B cell (primary cell): ENCODE data around the gene TMC1. TPM values are rescaled to one million over a fixed set of nuclear protein-coding genes. Genes with fewer than 3 reads are reported as not detected.
"Not testable (repeated sequence)": the region's sequence is repeated elsewhere in the genome, so short reads cannot be mapped to it uniquely, and the experiment has no call there.

Experiments
- ATAC-seq: fragments of 200-7000 bp; cut with Tn5 transposase; one replicate; pipeline ENCODE4 v1.10.0; 2021; ENCODE audit warnings: low read depth, mild to moderate bottlenecking, moderate number of reproducible peaks, moderate library complexity
- CTCF ChIA-PET: fragments of 350-600 bp; sonication (Branson Sonifier 250); formaldehyde crosslinking; loops from one replicate; lab custom pipeline; 2021; ENCODE audit warnings: antibody characterized with exemption, inconsistent platforms; lab: Charles Lee
- POLR2A ChIA-PET: fragments of 350-600 bp; sonication (Branson Sonifier 250); formaldehyde crosslinking; loops from one replicate; lab custom pipeline; 2021; ENCODE audit warnings: antibody characterized with exemption; lab: Charles Lee
- DNase-seq: peaks from one replicate; pipeline ENCODE4 v3.0.0; 2013
- H2AFZ ChIP-seq: 2 replicates; pipeline ENCODE4 v1.6.1; 2012; ENCODE audit warnings: mild to moderate bottlenecking, low read depth, low read length; ENCODE audit not compliant: insufficient read depth, poor library complexity, severe bottlenecking
- H3K27ac ChIP-seq, 2 donors: 1 replicate in 1 of 2; 2 replicates in 1 of 2; pipeline ENCODE4 v1.5.1; 2012 to 2013; ENCODE audit warnings: low read length in 2 of 2, mild to moderate bottlenecking in 2 of 2, moderate library complexity in 1 of 2
- H3K27me3 ChIP-seq, 4 experiments: fragments of 200-600 bp in 1 of 4; sonication (generic) in 1 of 4; replicated peaks in 1 of 4; 1 replicate in 2 of 4; 2 replicates in 2 of 4; pipeline versions ENCODE4 v1.6.1 to v1.7.0; 2013 to 2016; ENCODE audit warnings: low read length in 3 of 4, mild to moderate bottlenecking in 2 of 4, mixed read lengths in 1 of 4, moderate library complexity in 1 of 4; ENCODE audit not compliant: insufficient read depth in 4 of 4, control insufficient read depth in 3 of 4; ENCODE audit errors: control extremely low read depth in 1 of 4
- H3K36me3 ChIP-seq, 2 experiments: replicated peaks in 1 of 2; 1 replicate in 1 of 2; 2 replicates in 1 of 2; pipeline versions ENCODE4 v1.6.1 to v1.7.1; 2013; ENCODE audit warnings: low read length in 1 of 2; ENCODE audit not compliant: insufficient read depth in 2 of 2, control insufficient read depth in 1 of 2; ENCODE audit errors: control extremely low read depth in 1 of 2, extremely low read depth in 1 of 2
- H3K4me1 ChIP-seq, 2 donors: fragments of 200-600 bp in 1 of 2; sonication (generic) in 1 of 2; 1 replicate in 1 of 2; 2 replicates in 1 of 2; pipeline versions ENCODE4 v1.5.1 to v1.6.1; 2013 to 2017; ENCODE audit warnings: low read length in 2 of 2; ENCODE audit not compliant: control insufficient read depth in 2 of 2, insufficient read depth in 2 of 2
- H3K4me2 ChIP-seq: replicated peaks from 2 replicates; pipeline ENCODE3; 2012; ENCODE audit warnings: mild to moderate bottlenecking, low read depth, low read length; ENCODE audit not compliant: poor library complexity, severe bottlenecking
- H3K4me3 ChIP-seq, 5 experiments: fragments of 200-600 bp in 1 of 5; sonication (generic) in 1 of 5; 1 replicate in 3 of 5; 2 replicates in 2 of 5; pipeline versions ENCODE4 v1.5.1 to v1.7.0; 2011 to 2016; ENCODE audit warnings: low read length in 4 of 5, mild to moderate bottlenecking in 4 of 5, low read depth in 2 of 5, control low read depth in 1 of 5, moderate library complexity in 1 of 5; ENCODE audit not compliant: insufficient read depth in 1 of 5; ENCODE audit errors: control extremely low read depth in 1 of 5, extremely low read depth in 1 of 5
- H3K79me2 ChIP-seq: fragments of 200-600 bp; sonication (generic); one replicate; pipeline ENCODE4 v1.6.0; 2016; ENCODE audit warnings: low read length; ENCODE audit not compliant: control insufficient read depth, insufficient read depth
- H3K9ac ChIP-seq: fragments of 200-600 bp; sonication (generic); 2 replicates; pipeline ENCODE4 v1.6.1; 2017; ENCODE audit warnings: mild to moderate bottlenecking, low read length, moderate library complexity
- H3K9me3 ChIP-seq, 3 donors: one replicate each; pipeline versions ENCODE4 v1.6.1 to v1.7.1; 2013; ENCODE audit warnings: low read length in 2 of 3; ENCODE audit not compliant: control insufficient read depth in 2 of 3, insufficient read depth in 1 of 3; ENCODE audit errors: control extremely low read depth in 1 of 3
- H4K20me1 ChIP-seq: 2 replicates; pipeline ENCODE4 v1.6.0; 2012; ENCODE audit warnings: mild to moderate bottlenecking, low read length; ENCODE audit not compliant: insufficient read depth, control insufficient read depth, poor library complexity, severe bottlenecking
- H3K27ac Mint-ChIP-seq: one replicate; pipeline ENCODE4 v1.8.0; 2021; ENCODE audit warnings: mixed read lengths
- H3K27me3 Mint-ChIP-seq: one replicate; pipeline ENCODE4 v1.8.0; 2021; ENCODE audit warnings: mixed read lengths
- H3K4me1 Mint-ChIP-seq: one replicate; pipeline ENCODE4 v1.8.0; 2021; ENCODE audit warnings: mixed read lengths
- H3K4me3 Mint-ChIP-seq: one replicate; pipeline ENCODE4 v1.8.0; 2021; ENCODE audit warnings: mixed read lengths
- H3K9me3 Mint-ChIP-seq: one replicate; pipeline ENCODE4 v1.8.0; 2022; ENCODE audit warnings: mixed read lengths; ENCODE audit not compliant: insufficient read depth
- CTCF ChIP-seq: fragments of 200-600 bp; IDR thresholded peaks from one replicate; pipeline ENCODE4 v1.8.0; 2022; ENCODE audit warnings: antibody characterized with exemption, mild to moderate bottlenecking
- EZH2 ChIP-seq: IDR thresholded peaks from 2 replicates; pipeline ENCODE4 v1.6.1; 2012; ENCODE audit warnings: borderline replicate concordance, low read depth, mild to moderate bottlenecking, moderate library complexity, low read length; ENCODE audit not compliant: insufficient read depth, poor library complexity, severe bottlenecking
- WGBS: methylation state at CpG from one replicate; pipeline ENCODE4 v1.1.5; 2013; ENCODE audit warnings: missing lambda C conversion rate; ENCODE audit not compliant: insufficient coverage; 5-methylcytosine and 5-hydroxymethylcytosine counted together
- intact Hi-C: fragments of 100-400 bp; cut with micrococcal nuclease; formaldehyde crosslinking; loops from one replicate; pipeline ENCODE4 v1.10.0; 2022
- polyA plus RNA-seq: library from polyadenylated mRNA; depleted of rRNA; stranded (reverse); fragments of >200 nt; gene quantifications from 2 replicates; pipeline ENCODE4 v1.2.3, GENCODE V29; 2012
- total RNA-seq, 2 donors: library from RNA; stranded (reverse); fragments of 120-200 nt in 1 of 2; gene quantifications; 1 replicate in 1 of 2; 2 replicates in 1 of 2; pipeline versions ENCODE4 v1.2.3 to v1.2.4, GENCODE V29; 2013 to 2022

The TMC1 gene
- total and polyA plus RNA-seq, 2 donors (not counting 1 experiment from before 2014, with no cell fraction given) = not detected

GRCh38 chr9:72486594-72486955, 34.8 kb upstream of the TMC1 start:
- Histone ChIP-seq H3K9ac (no peak overlapping the region), H3K36me3 (no peaks in the 10 kb centered on the region), H3K27me3 (peaks cover 0 to 3% (median 0%) of the 10 kb centered on the region in 4 experiments), H4K20me1 (no peaks in the 10 kb centered on the region), H3K9me3 (no peaks in the 10 kb centered on the region), H2AFZ (no peak overlapping the region), H3K27ac (no peak overlapping the region), H3K4me1 (no peaks in the 10 kb centered on the region), H3K4me3 (no peak overlapping the region), H3K79me2 (no peaks in the 10 kb centered on the region), H3K4me2 (no peak overlapping the region)
- H3K9me3 Mint-ChIP-seq = no peaks in the 10 kb centered on the region
- peaks cover 9% of the 10 kb centered on the region for H3K27me3 Mint-ChIP-seq
- ChIA-PET CTCF (no interaction called here), POLR2A (no interaction called here)
- ATAC-seq (no peak), DNase-seq (no peak)
- no peak overlapping the region for H3K27ac Mint-ChIP-seq
- H3K4me1 Mint-ChIP-seq = no peaks in the 10 kb centered on the region
- TF ChIP-seq CTCF = no peak
- TF ChIP-seq EZH2 = no peak
- intact Hi-C loops = no loop called here
- no CpG with 5 or more reads among the region's 1 CpG for WGBS
- no peak overlapping the region for H3K4me3 Mint-ChIP-seq

- H3K79me2 ChIP-seq, H3K27me3 Mint-ChIP-seq, H3K9me3 ChIP-seq, ATAC-seq, intact Hi-C loops, CTCF ChIA-PET, POLR2A ChIA-PET, H3K27ac ChIP-seq, H3K4me1 ChIP-seq, H3K9me3 Mint-ChIP-seq, H3K36me3 ChIP-seq, H3K4me2 ChIP-seq, DNase-seq, H3K9ac ChIP-seq, H2AFZ ChIP-seq, H4K20me1 ChIP-seq, H3K4me3 ChIP-seq, H3K27ac Mint-ChIP-seq, H3K4me3 Mint-ChIP-seq, H3K27me3 ChIP-seq, H3K4me1 Mint-ChIP-seq: not testable (repeated sequence)
- WGBS = 100% methylated on average over 1 of the region's 4 CpGs
Observed at GRCh38 chr9:72487665-72488064, 33.7 kb upstream of the TMC1 start.
